ENCODE results near the gene TRIM2.

Gene TRIM2

DNA sequence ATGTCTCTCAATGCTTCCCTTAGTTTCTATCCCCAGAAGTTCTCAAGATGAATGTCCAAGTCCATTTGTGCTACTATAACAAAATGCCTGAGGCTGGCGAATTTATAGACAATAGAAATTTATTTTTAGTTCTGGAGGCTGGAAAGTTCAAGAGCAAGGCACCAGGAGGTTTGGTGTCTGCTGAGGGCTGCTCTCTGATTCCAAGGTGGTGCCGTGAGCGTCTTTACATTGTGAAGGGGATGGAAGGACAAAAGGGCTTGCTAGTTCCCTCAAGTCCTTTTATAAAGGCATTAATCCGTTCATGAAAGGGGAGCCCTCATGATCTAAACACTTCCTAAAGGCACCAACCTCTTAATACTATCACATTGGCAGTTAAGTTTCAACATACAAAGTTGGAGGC lies 12.3 kb downstream of the TRIM2 start:
- H3K4me2 ChIP-seq, result no peak overlapping the region
- no peaks in the 10 kb centered on the region for H3K36me3 ChIP-seq (ENCODE audit: insufficient read depth)
- no peaks in the 10 kb centered on the region for H3K4me1 ChIP-seq (ENCODE audit: low read depth, poor library complexity, severe bottlenecking)
- no peak overlapping the region for H3K27ac ChIP-seq
- H3K9ac ChIP-seq, result no peak overlapping the region
- H3K4me3 ChIP-seq (IDR thresholded peaks at IDR 0.05; ENCODE audit: insufficient read depth, low read depth, low read length), result no peak overlapping the region
- TF ChIP-seq, protein P1, sequence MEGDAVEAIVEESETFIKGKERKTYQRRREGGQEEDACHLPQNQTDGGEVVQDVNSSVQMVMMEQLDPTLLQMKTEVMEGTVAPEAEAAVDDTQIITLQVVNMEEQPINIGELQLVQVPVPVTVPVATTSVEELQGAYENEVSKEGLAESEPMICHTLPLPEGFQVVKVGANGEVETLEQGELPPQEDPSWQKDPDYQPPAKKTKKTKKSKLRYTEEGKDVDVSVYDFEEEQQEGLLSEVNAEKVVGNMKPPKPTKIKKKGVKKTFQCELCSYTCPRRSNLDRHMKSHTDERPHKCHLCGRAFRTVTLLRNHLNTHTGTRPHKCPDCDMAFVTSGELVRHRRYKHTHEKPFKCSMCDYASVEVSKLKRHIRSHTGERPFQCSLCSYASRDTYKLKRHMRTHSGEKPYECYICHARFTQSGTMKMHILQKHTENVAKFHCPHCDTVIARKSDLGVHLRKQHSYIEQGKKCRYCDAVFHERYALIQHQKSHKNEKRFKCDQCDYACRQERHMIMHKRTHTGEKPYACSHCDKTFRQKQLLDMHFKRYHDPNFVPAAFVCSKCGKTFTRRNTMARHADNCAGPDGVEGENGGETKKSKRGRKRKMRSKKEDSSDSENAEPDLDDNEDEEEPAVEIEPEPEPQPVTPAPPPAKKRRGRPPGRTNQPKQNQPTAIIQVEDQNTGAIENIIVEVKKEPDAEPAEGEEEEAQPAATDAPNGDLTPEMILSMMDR (conservative IDR thresholded peaks at IDR 0.05; ENCODE audit: low read depth, low read length), result no peak
- no peaks in the 10 kb centered on the region for H4K20me1 ChIP-seq (ENCODE audit: insufficient read depth)
- H3K27me3 ChIP-seq (ENCODE audit: insufficient read depth, low read depth), result no peaks in the 10 kb centered on the region
- no peaks in the 10 kb centered on the region for H3K79me2 ChIP-seq (ENCODE audit: insufficient read depth, low read depth)
- no peak overlapping the region for H2AFZ ChIP-seq (ENCODE audit: low read depth)

DNA sequence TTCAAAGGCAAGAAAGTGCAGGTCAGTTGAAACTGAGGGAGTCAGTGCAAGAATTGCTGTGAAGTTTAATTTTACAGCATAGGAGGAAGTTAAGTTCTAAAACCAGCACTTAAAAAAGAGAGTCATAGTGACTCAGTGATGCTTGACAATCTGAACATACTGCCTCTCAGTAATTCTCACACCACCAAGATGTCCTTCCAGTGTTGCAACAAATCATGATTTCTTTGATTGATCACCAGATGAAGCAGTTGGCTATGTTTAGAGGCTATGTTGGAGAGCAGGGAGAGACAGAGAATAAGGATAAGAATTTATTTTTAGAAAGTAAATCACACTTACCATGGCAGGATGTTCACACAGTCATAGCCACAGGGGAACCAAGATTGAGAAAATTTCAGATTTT lies 13.2 kb downstream of the TRIM2 start:
- Histone ChIP-seq H3K36me3 (ENCODE audit: insufficient read depth) (no peaks in the 10 kb centered on the region), H4K20me1 (ENCODE audit: insufficient read depth) (no peaks in the 10 kb centered on the region), H3K4me2 (no peak overlapping the region), H3K27ac (no peak overlapping the region), H3K79me2 (ENCODE audit: insufficient read depth, low read depth) (no peaks in the 10 kb centered on the region), H2AFZ (ENCODE audit: low read depth) (no peak overlapping the region), H3K27me3 (ENCODE audit: insufficient read depth, low read depth) (no peaks in the 10 kb centered on the region), H3K4me3 (IDR thresholded peaks at IDR 0.05; ENCODE audit: insufficient read depth, low read depth, low read length) (no peak overlapping the region), H3K4me1 (ENCODE audit: low read depth, poor library complexity, severe bottlenecking) (no peaks in the 10 kb centered on the region), H3K9ac (no peak overlapping the region)
- TF ChIP-seq, protein P1 (conservative IDR thresholded peaks at IDR 0.05; ENCODE audit: low read depth, low read length), result no peak

- Histone ChIP-seq H3K4me3 (IDR thresholded peaks at IDR 0.05; ENCODE audit: insufficient read depth, low read depth, low read length) (no peak overlapping the region), H3K27me3 (ENCODE audit: insufficient read depth, low read depth) (peaks cover 4% of the 10 kb centered on the region; the same call in 1 of the 2 replicates), H4K20me1 (ENCODE audit: insufficient read depth) (no peaks in the 10 kb centered on the region), H3K4me1 (ENCODE audit: low read depth, poor library complexity, severe bottlenecking) (no peaks in the 10 kb centered on the region), H3K27ac (no peak overlapping the region), H2AFZ (ENCODE audit: low read depth) (no peak overlapping the region), H3K36me3 (ENCODE audit: insufficient read depth) (no peaks in the 10 kb centered on the region), H3K79me2 (ENCODE audit: insufficient read depth, low read depth) (no peaks in the 10 kb centered on the region), H3K9ac (no peak overlapping the region), H3K4me2 (no peak overlapping the region)
- TF ChIP-seq, protein P1 (conservative IDR thresholded peaks at IDR 0.05; ENCODE audit: low read depth, low read length), result no peak
Measured at GRCh38 chr4:153218961-153219360, 14.7 kb downstream of the TRIM2 start.

DNA sequence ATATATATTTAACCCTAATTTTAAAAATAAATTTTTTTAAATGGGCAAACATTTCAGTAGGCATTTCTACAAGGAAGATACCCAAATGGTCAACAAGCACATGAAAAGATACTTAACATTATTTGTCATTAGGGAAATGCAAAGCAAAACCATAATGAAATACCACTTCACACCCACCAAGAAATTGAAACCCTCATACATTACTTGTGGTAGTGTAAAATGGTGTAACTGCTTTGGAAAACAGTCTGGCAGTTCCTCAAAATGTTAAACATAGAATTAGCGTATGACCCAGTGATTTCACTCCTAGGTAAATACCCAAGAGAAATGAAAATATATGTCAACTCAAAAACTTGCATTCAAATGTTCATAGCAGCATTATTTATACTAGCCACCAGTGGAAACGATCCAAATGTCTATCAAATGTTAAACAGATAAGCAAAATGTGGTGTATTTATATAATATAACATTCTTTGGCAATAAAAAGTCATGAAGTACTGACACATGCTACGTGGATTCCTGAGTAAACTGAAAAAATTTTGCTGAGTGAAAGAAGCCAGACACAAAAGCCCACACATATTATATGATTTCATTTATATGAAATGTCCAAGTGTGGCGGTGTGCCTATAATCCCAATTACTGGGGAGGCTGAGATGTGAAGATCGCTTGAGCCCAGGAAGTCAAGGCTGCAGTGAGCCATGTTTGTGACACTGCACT lies 16.6 kb downstream of the TRIM2 start:
- Histone ChIP-seq H3K4me1 (ENCODE audit: low read depth, poor library complexity, severe bottlenecking) (no peaks in the 10 kb centered on the region), H3K4me3 (IDR thresholded peaks at IDR 0.05; ENCODE audit: insufficient read depth, low read depth, low read length) (no peak overlapping the region), H3K79me2 (ENCODE audit: insufficient read depth, low read depth) (no peaks in the 10 kb centered on the region), H3K36me3 (ENCODE audit: insufficient read depth) (no peaks in the 10 kb centered on the region), H2AFZ (ENCODE audit: low read depth) (no peak overlapping the region), H3K27ac (no peak overlapping the region), H4K20me1 (ENCODE audit: insufficient read depth) (no peaks in the 10 kb centered on the region), H3K27me3 (ENCODE audit: insufficient read depth, low read depth) (peaks cover 4% of the 10 kb centered on the region; the same call in 1 of the 2 replicates), H3K4me2 (no peak overlapping the region), H3K9ac (no peak overlapping the region)
- TF ChIP-seq, protein P1 (conservative IDR thresholded peaks at IDR 0.05; ENCODE audit: low read depth, low read length), result no peak
